ENCODE results near the gene ZNF592. TPM values are rescaled to one million over a fixed set of nuclear protein-coding genes. Genes with fewer than 3 reads are reported as not detected.

ZNF592 gene
- total RNA-seq, 1 donor from 2014 or later, result 42.3 TPM

DNA sequence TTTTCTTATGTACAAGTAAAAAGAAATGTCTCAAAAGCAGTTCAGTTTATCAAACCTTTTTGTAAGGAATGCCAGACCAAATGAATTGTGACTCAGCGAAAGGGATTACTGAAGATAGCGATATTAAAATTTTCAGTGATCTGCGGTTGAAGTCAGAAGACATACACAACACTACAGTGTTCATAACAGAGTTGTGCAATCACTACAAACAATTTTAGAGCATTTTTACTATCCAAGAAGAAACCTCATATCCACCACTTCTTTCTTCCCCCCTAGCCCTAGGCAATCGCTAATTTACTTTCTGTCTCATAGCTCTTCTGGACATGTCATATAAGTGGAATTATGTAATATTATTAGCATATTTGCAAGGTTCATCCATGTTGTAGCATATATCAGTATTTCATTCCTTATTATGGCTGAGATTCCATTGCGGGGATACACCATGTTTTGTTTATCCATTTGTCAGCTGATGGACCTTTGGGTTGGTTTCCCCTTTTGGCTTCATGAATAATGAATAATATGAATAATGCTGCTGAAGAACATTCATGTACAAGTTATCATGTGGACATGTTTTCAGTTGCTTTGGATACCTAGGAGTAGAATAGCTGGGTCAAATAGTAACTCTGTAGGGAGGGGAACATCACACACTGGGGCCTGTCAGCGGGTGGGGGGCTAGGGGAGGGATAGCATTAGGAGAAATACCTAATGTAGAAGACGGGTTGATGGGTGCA, 45.2 kb downstream of the ZNF592 start:
- Mint-ChIP-seq H3K9me3 (ENCODE audit: unreplicated experiment) (no peaks in the 10 kb centered on the region), H3K27ac (ENCODE audit: unreplicated experiment) (no peak overlapping the region), H3K4me3 (ENCODE audit: unreplicated experiment) (no peak overlapping the region), H3K36me3 (ENCODE audit: unreplicated experiment) (no peaks in the 10 kb centered on the region), H3K4me1 (ENCODE audit: low read depth, unreplicated experiment) (peaks cover 5% of the 10 kb centered on the region), H3K27me3 (ENCODE audit: unreplicated experiment) (no peaks in the 10 kb centered on the region)
- no peak for DNase-seq
- TF ChIP-seq, protein P1, sequence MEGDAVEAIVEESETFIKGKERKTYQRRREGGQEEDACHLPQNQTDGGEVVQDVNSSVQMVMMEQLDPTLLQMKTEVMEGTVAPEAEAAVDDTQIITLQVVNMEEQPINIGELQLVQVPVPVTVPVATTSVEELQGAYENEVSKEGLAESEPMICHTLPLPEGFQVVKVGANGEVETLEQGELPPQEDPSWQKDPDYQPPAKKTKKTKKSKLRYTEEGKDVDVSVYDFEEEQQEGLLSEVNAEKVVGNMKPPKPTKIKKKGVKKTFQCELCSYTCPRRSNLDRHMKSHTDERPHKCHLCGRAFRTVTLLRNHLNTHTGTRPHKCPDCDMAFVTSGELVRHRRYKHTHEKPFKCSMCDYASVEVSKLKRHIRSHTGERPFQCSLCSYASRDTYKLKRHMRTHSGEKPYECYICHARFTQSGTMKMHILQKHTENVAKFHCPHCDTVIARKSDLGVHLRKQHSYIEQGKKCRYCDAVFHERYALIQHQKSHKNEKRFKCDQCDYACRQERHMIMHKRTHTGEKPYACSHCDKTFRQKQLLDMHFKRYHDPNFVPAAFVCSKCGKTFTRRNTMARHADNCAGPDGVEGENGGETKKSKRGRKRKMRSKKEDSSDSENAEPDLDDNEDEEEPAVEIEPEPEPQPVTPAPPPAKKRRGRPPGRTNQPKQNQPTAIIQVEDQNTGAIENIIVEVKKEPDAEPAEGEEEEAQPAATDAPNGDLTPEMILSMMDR (IDR thresholded peaks at IDR 0.05; ENCODE audit: partially characterized antibody, unreplicated experiment), result no peak

- no peak overlapping the region for H3K4me3 Mint-ChIP-seq (ENCODE audit: unreplicated experiment)
- no peaks in the 10 kb centered on the region for H3K27me3 Mint-ChIP-seq (ENCODE audit: unreplicated experiment)
- H3K4me1 Mint-ChIP-seq (ENCODE audit: low read depth, unreplicated experiment), result peaks cover 5% of the 10 kb centered on the region
- H3K36me3 Mint-ChIP-seq (ENCODE audit: unreplicated experiment), result no peaks in the 10 kb centered on the region
- H3K9me3 Mint-ChIP-seq (ENCODE audit: unreplicated experiment), result no peaks in the 10 kb centered on the region
- TF ChIP-seq, protein P1 (IDR thresholded peaks at IDR 0.05; ENCODE audit: partially characterized antibody, unreplicated experiment), result no peak
- no peak for DNase-seq
- no peak overlapping the region for H3K27ac Mint-ChIP-seq (ENCODE audit: unreplicated experiment)
Observed at GRCh38 chr15:84794162-84794547, 45.8 kb downstream of the ZNF592 start.

DNA sequence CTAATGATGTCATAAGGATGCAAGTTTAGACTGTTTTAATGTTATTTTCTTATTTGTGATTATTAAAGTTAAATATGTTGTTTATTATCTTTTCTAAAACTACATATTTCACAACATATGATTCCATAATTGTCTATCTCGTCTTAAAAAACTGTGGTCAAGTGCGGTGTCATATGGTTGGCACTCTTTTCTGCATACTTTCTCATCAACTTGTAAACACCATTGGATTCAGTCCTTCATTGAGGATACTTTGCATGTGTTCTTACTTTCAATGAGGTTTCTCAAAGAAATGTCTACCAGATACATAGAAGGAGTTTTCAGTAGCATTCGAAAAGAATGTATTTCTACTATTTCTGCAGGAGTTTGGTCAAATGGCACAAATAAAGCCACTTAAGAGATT, 46.8 kb downstream of the ZNF592 start:
- H3K27me3 Mint-ChIP-seq (ENCODE audit: unreplicated experiment), result no peaks in the 10 kb centered on the region
- DNase-seq, result no peak
- TF ChIP-seq, protein P1 (IDR thresholded peaks at IDR 0.05; ENCODE audit: partially characterized antibody, unreplicated experiment), result no peak
- no peak overlapping the region for H3K4me3 Mint-ChIP-seq (ENCODE audit: unreplicated experiment)
- H3K9me3 Mint-ChIP-seq (ENCODE audit: unreplicated experiment), result no peaks in the 10 kb centered on the region
- no peaks in the 10 kb centered on the region for H3K4me1 Mint-ChIP-seq (ENCODE audit: low read depth, unreplicated experiment)
- no peaks in the 10 kb centered on the region for H3K36me3 Mint-ChIP-seq (ENCODE audit: unreplicated experiment)
- no peak overlapping the region for H3K27ac Mint-ChIP-seq (ENCODE audit: unreplicated experiment)

DNA sequence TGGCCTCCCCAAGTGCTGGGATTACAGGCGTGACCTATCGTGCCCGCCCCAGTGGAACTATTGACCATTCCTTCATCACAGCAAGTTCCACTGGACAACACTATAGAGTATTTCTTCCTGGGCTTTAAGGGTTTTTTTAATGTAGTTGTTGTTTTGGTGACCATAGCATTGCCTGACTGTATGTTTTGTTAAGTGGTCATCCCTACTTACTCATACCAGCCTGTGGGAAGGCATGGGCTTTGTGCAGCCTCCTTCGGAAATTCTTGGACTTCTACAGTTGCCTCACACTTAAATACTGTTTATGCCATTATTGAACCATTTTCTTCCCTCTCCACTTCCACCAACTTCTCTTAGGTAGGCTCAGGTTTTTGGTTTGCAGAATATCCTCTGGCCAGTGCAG, 48.8 kb downstream of the ZNF592 start:
- Mint-ChIP-seq H3K9me3 (ENCODE audit: unreplicated experiment) (no peaks in the 10 kb centered on the region), H3K4me1 (ENCODE audit: low read depth, unreplicated experiment) (no peaks in the 10 kb centered on the region), H3K36me3 (ENCODE audit: unreplicated experiment) (no peaks in the 10 kb centered on the region), H3K4me3 (ENCODE audit: unreplicated experiment) (no peak overlapping the region), H3K27ac (ENCODE audit: unreplicated experiment) (no peak overlapping the region), H3K27me3 (ENCODE audit: unreplicated experiment) (peaks cover 2% of the 10 kb centered on the region)
- no peak for DNase-seq
- TF ChIP-seq, protein P1 (IDR thresholded peaks at IDR 0.05; ENCODE audit: partially characterized antibody, unreplicated experiment), result no peak

- Mint-ChIP-seq H3K27me3 (ENCODE audit: unreplicated experiment) (peaks cover 2% of the 10 kb centered on the region), H3K27ac (ENCODE audit: unreplicated experiment) (no peak overlapping the region), H3K36me3 (ENCODE audit: unreplicated experiment) (no peaks in the 10 kb centered on the region)
Observed at GRCh38 chr15:84797801-84798200, 49.4 kb downstream of the ZNF592 start.

More at GRCh38 chr15:84797801-84798200, 49.4 kb downstream of the ZNF592 start:
- TF ChIP-seq, protein P1 (IDR thresholded peaks at IDR 0.05; ENCODE audit: partially characterized antibody, unreplicated experiment), result no peak
- Mint-ChIP-seq H3K4me1 (ENCODE audit: low read depth, unreplicated experiment) (no peaks in the 10 kb centered on the region), H3K9me3 (ENCODE audit: unreplicated experiment) (no peaks in the 10 kb centered on the region), H3K4me3 (ENCODE audit: unreplicated experiment) (no peak overlapping the region)
- no peak for DNase-seq
